ENCODE results near the gene CSNK2A2.

CSNK2A2 gene

GRCh38 chr16:58212824-58213655 is 15.1 kb upstream of the CSNK2A2 start:
- Histone ChIP-seq H3K9me3 (ENCODE audit: insufficient read depth, low read length) (peaks cover 9% of the 10 kb centered on the region; the same call in 1 of the 2 replicates), H3K27me3 (ENCODE audit: insufficient read depth, insufficient read length) (peaks cover 11% of the 10 kb centered on the region), H3K9ac (ENCODE audit: insufficient read length, low read depth) (no peak overlapping the region), H3K4me1 (ENCODE audit: insufficient read depth, insufficient read length) (no peaks in the 10 kb centered on the region), H3K4me3 (ENCODE audit: insufficient read length, low read depth) (no peak overlapping the region), H3K36me3 (ENCODE audit: insufficient read depth, insufficient read length, low read length) (no peaks in the 10 kb centered on the region)
- no peak for DNase-seq (ENCODE audit: low read depth, low spot score)
- TF ChIP-seq YY1 (IDR thresholded peaks at IDR 0.05; ENCODE audit: insufficient read depth, insufficient read length), result no peak
- no peak for TF ChIP-seq SUZ12 (IDR thresholded peaks at IDR 0.05; ENCODE audit: extremely low read depth, insufficient read depth, insufficient read length)
- TF ChIP-seq ZNF274 (IDR thresholded peaks at IDR 0.05; ENCODE audit: low read depth, low read length), result no peak

- Histone ChIP-seq H3K4me3 (ENCODE audit: insufficient read length, low read depth) (no peak overlapping the region), H3K9me3 (ENCODE audit: insufficient read depth, low read length) (0 out of 2 replicates have a peak, but pooled peaks cover under 1% of the 10 kb centered on the region), H3K4me1 (ENCODE audit: insufficient read depth, insufficient read length) (no peaks in the 10 kb centered on the region), H3K9ac (ENCODE audit: insufficient read length, low read depth) (no peak overlapping the region), H3K36me3 (ENCODE audit: insufficient read depth, insufficient read length, low read length) (no peaks in the 10 kb centered on the region), H3K27me3 (ENCODE audit: insufficient read depth, insufficient read length) (peaks cover 11% of the 10 kb centered on the region)
- TF ChIP-seq YY1 (IDR thresholded peaks at IDR 0.05; ENCODE audit: insufficient read depth, insufficient read length), result no peak
- no peak for TF ChIP-seq SUZ12 (IDR thresholded peaks at IDR 0.05; ENCODE audit: extremely low read depth, insufficient read depth, insufficient read length)
- TF ChIP-seq ZNF274 (IDR thresholded peaks at IDR 0.05; ENCODE audit: low read depth, low read length), result no peak
- no peak for DNase-seq (ENCODE audit: low read depth, low spot score)
Measured at GRCh38 chr16:58211846-58212245, 13.9 kb upstream of the CSNK2A2 start.

- no peaks in the 10 kb centered on the region for H3K9me3 ChIP-seq (ENCODE audit: insufficient read depth, low read length)
- H3K4me1 ChIP-seq (ENCODE audit: insufficient read depth, insufficient read length), result no peaks in the 10 kb centered on the region
- peaks cover 11% of the 10 kb centered on the region for H3K27me3 ChIP-seq (ENCODE audit: insufficient read depth, insufficient read length)
- TF ChIP-seq ZNF274 (IDR thresholded peaks at IDR 0.05; ENCODE audit: low read depth, low read length) (no peak), YY1 (IDR thresholded peaks at IDR 0.05; ENCODE audit: insufficient read depth, insufficient read length) (no peak), SUZ12 (IDR thresholded peaks at IDR 0.05; ENCODE audit: extremely low read depth, insufficient read depth, insufficient read length) (no peak)
- DNase-seq (ENCODE audit: low read depth, low spot score), result no peak
- no peaks in the 10 kb centered on the region for H3K36me3 ChIP-seq (ENCODE audit: insufficient read depth, insufficient read length, low read length)
- no peak overlapping the region for H3K9ac ChIP-seq (ENCODE audit: insufficient read length, low read depth)
- no peak overlapping the region for H3K4me3 ChIP-seq (ENCODE audit: insufficient read length, low read depth)
Measured at GRCh38 chr16:58211245-58211644, 13.3 kb upstream of the CSNK2A2 start.

- peaks cover 6% of the 10 kb centered on the region for H3K4me1 ChIP-seq (ENCODE audit: insufficient read depth, insufficient read length)
- no peaks in the 10 kb centered on the region for H3K36me3 ChIP-seq (ENCODE audit: insufficient read depth, insufficient read length, low read length)
- no peak overlapping the region for H3K4me3 ChIP-seq (ENCODE audit: insufficient read length, low read depth)
- no peaks in the 10 kb centered on the region for H3K27me3 ChIP-seq (ENCODE audit: insufficient read depth, insufficient read length)
- DNase-seq (ENCODE audit: low read depth, low spot score), result no peak
- no peak overlapping the region for H3K9ac ChIP-seq (ENCODE audit: insufficient read length, low read depth)
- H3K9me3 ChIP-seq (ENCODE audit: insufficient read depth, low read length), result no peaks in the 10 kb centered on the region
- TF ChIP-seq ZNF274 (IDR thresholded peaks at IDR 0.05; ENCODE audit: low read depth, low read length) (no peak), YY1 (IDR thresholded peaks at IDR 0.05; ENCODE audit: insufficient read depth, insufficient read length) (no peak), SUZ12 (IDR thresholded peaks at IDR 0.05; ENCODE audit: extremely low read depth, insufficient read depth, insufficient read length) (no peak)
Measured at GRCh38 chr16:58205276-58206036, 7.5 kb upstream of the CSNK2A2 start.

- H3K9ac ChIP-seq (ENCODE audit: insufficient read length, low read depth), result no peak overlapping the region
- H3K4me1 ChIP-seq (ENCODE audit: insufficient read depth, insufficient read length), result peaks cover 13% of the 10 kb centered on the region
- H3K4me3 ChIP-seq (ENCODE audit: insufficient read length, low read depth), result no peak overlapping the region
- no peak for DNase-seq (ENCODE audit: low read depth, low spot score)
- H3K27me3 ChIP-seq (ENCODE audit: insufficient read depth, insufficient read length), result peaks cover 5% of the 10 kb centered on the region
- TF ChIP-seq ZNF274 (IDR thresholded peaks at IDR 0.05; ENCODE audit: low read depth, low read length), result no peak
- TF ChIP-seq SUZ12 (IDR thresholded peaks at IDR 0.05; ENCODE audit: extremely low read depth, insufficient read depth, insufficient read length), result no peak
- TF ChIP-seq YY1 (IDR thresholded peaks at IDR 0.05; ENCODE audit: insufficient read depth, insufficient read length), result no peak
- H3K9me3 ChIP-seq (ENCODE audit: insufficient read depth, low read length), result no peaks in the 10 kb centered on the region
- H3K36me3 ChIP-seq (ENCODE audit: insufficient read depth, insufficient read length, low read length), result peaks cover 8% of the 10 kb centered on the region
Measured at GRCh38 chr16:58201163-58201562, 3.3 kb upstream of the CSNK2A2 start.

- no peak for DNase-seq (ENCODE audit: low read depth, low spot score)
- Histone ChIP-seq H3K27me3 (ENCODE audit: insufficient read depth, insufficient read length) (peaks cover 5% of the 10 kb centered on the region), H3K9me3 (ENCODE audit: insufficient read depth, low read length) (no peaks in the 10 kb centered on the region), H3K9ac (ENCODE audit: insufficient read length, low read depth) (no peak overlapping the region), H3K36me3 (ENCODE audit: insufficient read depth, insufficient read length, low read length) (peaks cover 17% of the 10 kb centered on the region), H3K4me1 (ENCODE audit: insufficient read depth, insufficient read length) (peaks cover 13% of the 10 kb centered on the region), H3K4me3 (ENCODE audit: insufficient read length, low read depth) (no peak overlapping the region)
- TF ChIP-seq SUZ12 (IDR thresholded peaks at IDR 0.05; ENCODE audit: extremely low read depth, insufficient read depth, insufficient read length), result no peak
- TF ChIP-seq YY1 (IDR thresholded peaks at IDR 0.05; ENCODE audit: insufficient read depth, insufficient read length), result no peak
- TF ChIP-seq ZNF274 (IDR thresholded peaks at IDR 0.05; ENCODE audit: low read depth, low read length), result no peak
Measured at GRCh38 chr16:58200004-58200797, 2.3 kb upstream of the CSNK2A2 start.
